Breast epithelium (tissue), 4 donors: Measurements from ENCODE around the gene FAM187B. TPM values are rescaled to one million over a fixed set of nuclear protein-coding genes. Genes with fewer than 3 reads are reported as not detected.

Experiments
- DNase-seq, 2 donors: peaks; one replicate each; pipeline ENCODE4 v3.0.0-alpha.2; 2019; ENCODE audit warnings: low spot score in 2 of 2
- H3K27ac ChIP-seq, 2 donors: fragments of 200-600 bp; sonication (generic) in 1 of 2; one replicate each; pipeline ENCODE4 v1.5.1; 2016 to 2019; ENCODE audit warnings: mild to moderate bottlenecking in 1 of 2
- H3K27me3 ChIP-seq, 2 donors: fragments of 200-600 bp; sonication (generic) in 1 of 2; one replicate each; pipeline versions ENCODE4 v1.5.1 to v1.6.0; 2017 to 2019; ENCODE audit warnings: control low read depth in 1 of 2, mild to moderate bottlenecking in 1 of 2
- H3K36me3 ChIP-seq: fragments of 200-600 bp; one replicate; pipeline ENCODE4 v1.5.1; 2019
- H3K4me1 ChIP-seq, 2 donors: fragments of 200-600 bp; sonication (generic); one replicate each; pipeline ENCODE4 v1.5.1; 2016 to 2019; ENCODE audit warnings: control low read depth in 1 of 2
- H3K4me3 ChIP-seq, 3 donors: fragments of 200-600 bp; sonication (generic); 1 replicate in 2 of 3; 2 replicates in 1 of 3; pipeline ENCODE4 v1.5.1; 2016 to 2019; ENCODE audit warnings: mild to moderate bottlenecking in 3 of 3, moderate library complexity in 2 of 3
- H3K9me3 ChIP-seq, 2 donors: fragments of 200-600 bp; sonication (generic) in 1 of 2; one replicate each; pipeline ENCODE4 v1.5.1; 2016 to 2019; ENCODE audit warnings: control low read depth in 1 of 2
- CTCF ChIP-seq, 3 donors: fragments of 450-650 bp; IDR thresholded peaks; one replicate each; pipeline ENCODE4 v1.5.1; 2016 to 2017; ENCODE audit warnings: antibody characterized with exemption in 3 of 3, mild to moderate bottlenecking in 3 of 3, moderate library complexity in 3 of 3
- POLR2A ChIP-seq: fragments of 450-650 bp; IDR thresholded peaks from one replicate; pipeline ENCODE4 v1.6.1; 2016; ENCODE audit warnings: antibody characterized with exemption, mild to moderate bottlenecking, moderate library complexity
- POLR2AphosphoS5 ChIP-seq, 3 donors: sonication (generic); formaldehyde crosslinking; IDR thresholded peaks; one replicate each; pipeline ENCODE4 v1.6.1; 2017; ENCODE audit warnings: antibody characterized with exemption in 3 of 3
- intact Hi-C: fragments of 100-400 bp; cut with DNase I; formaldehyde crosslinking; loops from one replicate; pipeline ENCODE4 v1.15.1; 2023; ENCODE audit warnings: low total_unique reads
- total RNA-seq, 3 donors: library from RNA; depleted of rRNA; stranded (reverse); fragments of >200 nt; gene quantifications; one replicate each; pipeline ENCODE4 v1.1.0, GENCODE V29; 2016

FAM187B gene
- total RNA-seq, 3 donors from 2014 or later: 0.44 TPM; not detected in 2

DNA sequence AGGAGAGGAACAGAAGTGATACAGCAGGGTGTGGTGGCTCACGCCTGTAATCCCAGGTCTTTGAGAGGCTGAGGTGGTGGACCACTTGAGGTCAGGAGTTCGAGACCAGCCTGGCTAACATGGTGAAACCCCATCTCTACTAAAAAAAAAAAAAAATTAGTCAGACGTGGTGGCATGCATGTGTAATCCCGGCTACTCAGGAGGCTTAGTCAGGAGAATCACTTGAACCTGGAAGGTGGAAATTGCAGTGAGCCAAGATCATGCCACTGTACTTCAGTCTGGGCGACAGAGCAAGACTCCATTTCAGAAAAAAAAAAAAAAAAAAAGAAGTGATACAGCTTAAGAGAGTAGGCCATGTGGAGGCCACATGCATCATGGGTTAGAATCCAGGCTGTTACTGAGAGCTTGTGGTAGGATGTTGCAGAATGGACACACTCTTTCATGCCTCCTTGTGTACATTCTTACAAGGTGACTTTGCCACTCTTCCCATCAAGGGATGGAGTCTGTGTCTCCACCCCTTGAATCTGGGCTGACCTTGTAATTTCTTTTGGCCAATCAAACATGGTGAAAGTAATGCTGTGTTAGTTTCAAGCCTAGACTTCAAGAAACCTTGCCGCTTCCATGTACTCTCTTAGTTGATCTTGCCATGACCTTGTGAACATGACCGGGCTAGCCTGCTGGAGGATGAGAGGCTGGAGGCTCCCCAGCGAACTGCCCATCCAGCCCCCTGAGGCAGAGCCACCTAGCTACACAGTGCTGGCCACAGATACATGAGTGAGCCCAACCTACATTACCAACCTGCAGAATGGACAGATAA lies 12.3 kb downstream of the FAM187B start:
- peak overlapping the region in 1 of 2 donors; percentile 11 for H3K27ac ChIP-seq
- no peak overlapping the region for H3K4me3 ChIP-seq
- no peaks in the 10 kb centered on the region for H3K36me3 ChIP-seq
- intact Hi-C loops: no loop called here
- TF ChIP-seq POLR2A (no peak), POLR2AphosphoS5 (IDR thresholded peaks at IDR 0.05) (no peak)
- no peaks in the 10 kb centered on the region for H3K9me3 ChIP-seq
- H3K4me1 ChIP-seq: peaks cover 0 to 4% of the 10 kb centered on the region in 2 donors
- no peak for DNase-seq
- H3K27me3 ChIP-seq: no peaks in the 10 kb centered on the region

- Histone ChIP-seq H3K27me3 (no peaks in the 10 kb centered on the region), H3K9me3 (no peaks in the 10 kb centered on the region), H3K27ac (peak overlapping the region; percentile 78 to 93), H3K4me3 (no peak overlapping the region), H3K36me3 (no peaks in the 10 kb centered on the region), H3K4me1 (peaks cover 0 to 4% of the 10 kb centered on the region in 2 donors)
- TF ChIP-seq POLR2AphosphoS5 (IDR thresholded peaks at IDR 0.05): no peak
- TF ChIP-seq POLR2A: no peak
- TF ChIP-seq CTCF (IDR thresholded peaks at IDR 0.05): no peak
- intact Hi-C loops: no loop called here
- no peak for DNase-seq
Measured at GRCh38 chr19:35214766-35215422, 13.6 kb downstream of the FAM187B start.

DNA sequence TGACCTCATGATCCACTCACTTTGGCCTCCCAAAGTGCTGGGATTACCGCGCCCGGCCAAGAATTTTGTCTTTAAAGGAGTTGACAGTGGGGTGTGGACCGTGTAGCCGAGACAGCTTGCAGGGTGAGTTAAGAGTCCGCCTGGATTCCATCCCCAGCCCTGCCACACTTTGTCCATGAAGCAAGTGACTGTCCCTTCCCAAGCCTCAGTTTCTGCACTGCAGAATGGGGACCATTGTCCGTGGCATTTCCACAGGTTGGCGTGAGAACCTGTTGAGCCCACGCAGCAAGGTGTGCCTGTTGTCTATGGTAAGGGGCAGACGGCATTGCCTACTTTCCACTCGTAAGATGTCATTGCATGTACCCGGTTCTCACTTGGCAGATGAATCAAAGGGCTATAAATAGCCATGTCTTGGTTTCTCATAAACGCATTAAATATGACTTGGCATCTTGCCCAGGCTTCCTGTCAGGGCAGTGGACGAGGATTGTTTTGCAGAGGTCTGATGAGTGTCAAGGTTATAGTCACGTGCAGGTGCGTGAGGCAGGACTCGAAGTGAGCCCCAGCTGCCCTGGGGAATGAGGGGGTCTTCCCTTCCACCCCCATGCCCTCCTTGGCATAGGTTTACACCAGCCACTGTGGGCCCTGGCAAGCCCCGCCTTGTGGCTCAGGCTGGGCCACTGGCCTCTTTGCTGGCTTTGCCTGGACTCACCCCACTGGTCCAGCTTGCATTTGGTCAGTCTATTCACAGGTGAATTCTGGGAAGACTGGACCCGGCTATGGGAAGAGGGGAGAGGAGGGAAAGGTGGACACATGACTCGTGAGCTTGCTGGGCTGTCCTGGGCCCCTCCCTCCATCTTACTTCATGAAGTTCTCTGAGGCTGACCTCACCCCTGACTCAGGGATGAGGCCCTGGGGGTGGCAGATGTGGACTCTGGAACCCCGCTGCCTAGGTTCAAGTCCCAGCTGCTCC lies 14.6 kb downstream of the FAM187B start:
- Histone ChIP-seq H3K4me1 (peaks cover 0 to 4% of the 10 kb centered on the region in 2 donors), H3K4me3 (peak overlapping the region in 1 of 3 donors; percentile 37), H3K9me3 (no peaks in the 10 kb centered on the region), H3K36me3 (no peaks in the 10 kb centered on the region), H3K27ac (peak overlapping the region; percentile 78 to 93), H3K27me3 (no peaks in the 10 kb centered on the region)
- DNase-seq: peak; percentile 55 to 74
- intact Hi-C loops: no loop called here
- TF ChIP-seq CTCF (IDR thresholded peaks at IDR 0.05): no peak
- TF ChIP-seq POLR2AphosphoS5 (IDR thresholded peaks at IDR 0.05): peak; percentile 65 to 73 (median 71)

DNA sequence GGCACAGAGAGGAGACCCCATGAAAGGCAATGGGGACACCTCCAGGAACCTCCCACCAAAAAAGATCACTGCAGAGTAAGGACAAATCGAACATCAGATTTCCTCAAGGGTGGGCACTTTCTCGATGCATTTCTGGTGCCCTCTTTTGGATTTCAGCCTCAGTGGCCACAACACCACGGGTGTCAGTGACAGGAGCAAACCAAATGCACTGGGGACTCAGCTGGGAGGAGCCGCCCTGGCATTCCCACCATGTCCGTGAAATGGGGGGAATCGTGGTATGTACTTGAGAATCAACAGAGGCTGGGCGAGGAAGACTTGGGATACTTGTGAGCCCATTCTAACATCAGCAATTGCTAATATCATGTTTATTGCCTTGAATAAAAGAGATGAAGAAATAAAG lies 16.3 kb downstream of the FAM187B start:
- H3K4me3 ChIP-seq: no peak overlapping the region
- TF ChIP-seq POLR2A (no peak), CTCF (IDR thresholded peaks at IDR 0.05) (no peak), POLR2AphosphoS5 (IDR thresholded peaks at IDR 0.05) (no peak)
- intact Hi-C loops: no loop called here
- H3K27ac ChIP-seq: peak overlapping the region; percentile 56 to 78
- no peak for DNase-seq
- H3K4me1 ChIP-seq: peaks cover 0 to 4% of the 10 kb centered on the region in 2 donors
- H3K36me3 ChIP-seq: no peaks in the 10 kb centered on the region
- no peaks in the 10 kb centered on the region for H3K9me3 ChIP-seq
- no peaks in the 10 kb centered on the region for H3K27me3 ChIP-seq

DNA sequence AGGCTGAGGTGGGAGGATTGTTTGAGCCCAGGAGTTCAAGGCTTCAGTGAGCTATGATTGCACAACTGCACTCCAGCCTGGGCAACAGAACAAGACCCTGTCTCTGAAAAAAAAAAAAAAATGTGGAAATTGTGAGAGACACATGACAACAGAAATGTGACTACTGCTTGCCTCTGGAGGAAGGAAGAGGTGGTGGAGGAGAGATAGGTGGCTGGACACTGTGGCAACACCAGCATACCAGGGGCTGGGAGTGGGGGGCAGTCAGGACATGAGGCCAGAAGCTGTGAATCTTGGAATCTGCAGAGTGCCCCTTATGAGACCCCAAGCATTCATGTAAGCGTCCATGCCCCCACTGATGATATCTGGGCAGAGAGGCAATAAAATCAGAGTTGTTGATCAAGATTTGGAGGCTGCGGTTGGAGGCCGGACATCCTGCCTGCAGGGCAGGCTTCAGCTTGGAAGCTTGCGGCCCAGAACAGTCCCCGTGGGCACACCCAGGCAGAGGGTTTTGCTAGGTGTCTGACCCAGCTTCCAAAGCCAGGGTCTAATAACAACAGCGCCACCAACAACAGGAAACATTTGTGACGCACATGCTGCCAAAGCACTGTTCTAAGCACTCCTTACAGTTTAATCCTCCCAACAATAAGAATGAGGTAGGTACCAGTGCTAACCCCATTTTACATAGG lies 16.9 kb downstream of the FAM187B start:
- no peaks in the 10 kb centered on the region for H3K9me3 ChIP-seq
- peaks cover 0 to 4% of the 10 kb centered on the region in 2 donors for H3K4me1 ChIP-seq
- TF ChIP-seq POLR2AphosphoS5 (IDR thresholded peaks at IDR 0.05): no peak
- no peak for TF ChIP-seq CTCF (IDR thresholded peaks at IDR 0.05)
- TF ChIP-seq POLR2A: no peak
- H3K36me3 ChIP-seq: no peaks in the 10 kb centered on the region
- H3K4me3 ChIP-seq: no peak overlapping the region
- no peaks in the 10 kb centered on the region for H3K27me3 ChIP-seq
- intact Hi-C loops: no loop called here
- DNase-seq: peak in 1 of 2 donors; percentile 58
- peak overlapping the region; percentile 56 to 78 for H3K27ac ChIP-seq
